ENCODE measurements around the gene FMOD. TPM values are rescaled to one million over a fixed set of nuclear protein-coding genes. Genes with fewer than 3 reads are reported as not detected.
A peak's percentile ranks its signal among the peaks of the same experiment; 100 is the strongest.

The FMOD gene
- total and polyA plus RNA-seq, 4 donors = 16.5 to 93.4 (median 32.8) TPM

- no peak for TF ChIP-seq CTCF (IDR thresholded peaks at IDR 0.05; ENCODE audit: control extremely low read depth, extremely low read depth)
- no peaks in the 10 kb centered on the region for H3K27me3 ChIP-seq (ENCODE audit: control insufficient read depth in 3 of 3, insufficient read depth in 3 of 3, low read length in 2 of 3)
- H3K4me1 ChIP-seq (ENCODE audit: control insufficient read depth in 5 of 5, insufficient read depth in 5 of 5, low read length in 5 of 5) = peaks cover 10 to 54% (median 26%) of the 10 kb centered on the region in 5 donors
- peak; percentile 95 to 96 (median 95) for DNase-seq
- 4 to 5% methylated on average over 45 to 49 of the region's 49 CpGs for WGBS, 2 donors
- peak overlapping the region; percentile 37 to 91 for H3K9ac ChIP-seq (ENCODE audit: insufficient read depth in 1 of 2, low read length in 2 of 2)
- no peak overlapping the region for H3K4me3 ChIP-seq
- ATAC-seq (ENCODE audit: insufficient read depth, low FRiP score) = peak; percentile 92
- H3K9me3 ChIP-seq (ENCODE audit: control insufficient read depth in 4 of 4, insufficient read depth in 3 of 4, low read length in 3 of 4) = no peaks in the 10 kb centered on the region
- no peaks in the 10 kb centered on the region for H3K36me3 ChIP-seq (ENCODE audit: control insufficient read depth in 4 of 4, insufficient read depth in 4 of 4, low read length in 4 of 4)
- H3K27ac ChIP-seq (ENCODE audit: low read depth in 1 of 2, low read length in 1 of 2) = peak overlapping the region; percentile 65 to 90
These were observed 23.9 kb downstream of the FMOD start for GRCh38 chr1:203326830-203327683.

GRCh38 chr1:203325418-203326091 is 25.4 kb downstream of the FMOD start:
- WGBS, 2 donors = 22 to 32% methylated on average over 13 of the region's 13 CpGs
- no peaks in the 10 kb centered on the region for H3K36me3 ChIP-seq (ENCODE audit: control insufficient read depth in 4 of 4, insufficient read depth in 4 of 4, low read length in 4 of 4)
- TF ChIP-seq CTCF (IDR thresholded peaks at IDR 0.05; ENCODE audit: control extremely low read depth, extremely low read depth) = no peak
- peak overlapping the region in 1 of 2 donors; percentile 2 for H3K9ac ChIP-seq (ENCODE audit: insufficient read depth in 1 of 2, low read length in 2 of 2)
- no peak for ATAC-seq (ENCODE audit: insufficient read depth, low FRiP score)
- peak; percentile 81 to 85 (median 83) for DNase-seq
- H3K4me3 ChIP-seq = no peak overlapping the region
- no peaks in the 10 kb centered on the region for H3K27me3 ChIP-seq (ENCODE audit: control insufficient read depth in 3 of 3, insufficient read depth in 3 of 3, low read length in 2 of 3)
- peak overlapping the region; percentile 26 to 85 for H3K27ac ChIP-seq (ENCODE audit: low read depth in 1 of 2, low read length in 1 of 2)
- peaks cover 11 to 56% (median 31%) of the 10 kb centered on the region in 5 donors for H3K4me1 ChIP-seq (ENCODE audit: control insufficient read depth in 5 of 5, insufficient read depth in 5 of 5, low read length in 5 of 5)
- H3K9me3 ChIP-seq (ENCODE audit: control insufficient read depth in 4 of 4, insufficient read depth in 3 of 4, low read length in 3 of 4) = no peaks in the 10 kb centered on the region

GRCh38 chr1:203325026-203325417 is 25.9 kb downstream of the FMOD start:
- H3K36me3 ChIP-seq (ENCODE audit: control insufficient read depth in 4 of 4, insufficient read depth in 4 of 4, low read length in 4 of 4) = no peaks in the 10 kb centered on the region
- H3K27me3 ChIP-seq (ENCODE audit: control insufficient read depth in 3 of 3, insufficient read depth in 3 of 3, low read length in 2 of 3) = no peaks in the 10 kb centered on the region
- DNase-seq (no peak), ATAC-seq (ENCODE audit: insufficient read depth, low FRiP score) (no peak)
- no peaks in the 10 kb centered on the region for H3K9me3 ChIP-seq (ENCODE audit: control insufficient read depth in 4 of 4, insufficient read depth in 3 of 4, low read length in 3 of 4)
- peaks cover 11 to 56% (median 35%) of the 10 kb centered on the region in 5 donors for H3K4me1 ChIP-seq (ENCODE audit: control insufficient read depth in 5 of 5, insufficient read depth in 5 of 5, low read length in 5 of 5)
- no peak overlapping the region for H3K4me3 ChIP-seq
- peak overlapping the region in 1 of 2 donors; percentile 2 for H3K9ac ChIP-seq (ENCODE audit: insufficient read depth in 1 of 2, low read length in 2 of 2)
- peak overlapping the region; percentile 26 to 85 for H3K27ac ChIP-seq (ENCODE audit: low read depth in 1 of 2, low read length in 1 of 2)
- WGBS, 2 donors = 37 to 47% methylated on average over 5 of the region's 5 CpGs
- no peak for TF ChIP-seq CTCF (IDR thresholded peaks at IDR 0.05; ENCODE audit: control extremely low read depth, extremely low read depth)

All from lung (tissue), 12 donors.